Measurements from ENCODE around the gene RERE.

Gene RERE

GRCh38 chr1:8562881-8563865, 254.3 kb downstream of the RERE start:
- H3K27ac Mint-ChIP-seq: peak overlapping the region in 1 of 2 donors; percentile 18
- no peaks in the 10 kb centered on the region for H3K36me3 Mint-ChIP-seq (ENCODE audit: insufficient read depth)
- H3K27me3 Mint-ChIP-seq: no peaks in the 10 kb centered on the region
- no peaks in the 10 kb centered on the region for H3K4me1 Mint-ChIP-seq (ENCODE audit: low read depth in 2 of 2)
- DNase-seq (no peak), ATAC-seq (replicated peaks) (no peak)
- no peak overlapping the region for H3K4me3 Mint-ChIP-seq
- no peaks in the 10 kb centered on the region for H3K9me3 Mint-ChIP-seq

GRCh38 chr1:8562222-8562621, 255.2 kb downstream of the RERE start:
- peak overlapping the region; percentile 18 to 67 for H3K27ac Mint-ChIP-seq

GRCh38 chr1:8560611-8561544, 256.6 kb downstream of the RERE start:
- ATAC-seq (replicated peaks) (peak; percentile 69), DNase-seq (peak; percentile 20 to 30 (median 21))
- H3K27ac Mint-ChIP-seq: no peak overlapping the region
- H3K4me3 Mint-ChIP-seq: no peak overlapping the region
- no peaks in the 10 kb centered on the region for H3K9me3 Mint-ChIP-seq
- no peaks in the 10 kb centered on the region for H3K27me3 Mint-ChIP-seq
- peaks cover 7% of the 10 kb centered on the region for H3K36me3 Mint-ChIP-seq (ENCODE audit: insufficient read depth)
- no peaks in the 10 kb centered on the region for H3K4me1 Mint-ChIP-seq (ENCODE audit: low read depth in 2 of 2)

More at GRCh38 chr1:8562222-8562621, 255.2 kb downstream of the RERE start:
- Mint-ChIP-seq H3K4me1 (ENCODE audit: low read depth in 2 of 2) (no peaks in the 10 kb centered on the region), H3K27me3 (no peaks in the 10 kb centered on the region), H3K36me3 (ENCODE audit: insufficient read depth) (peaks cover 3% of the 10 kb centered on the region), H3K9me3 (no peaks in the 10 kb centered on the region), H3K4me3 (no peak overlapping the region)
- DNase-seq: no peak
- no peak for ATAC-seq (replicated peaks)

- no peaks in the 10 kb centered on the region for H3K4me1 Mint-ChIP-seq (ENCODE audit: low read depth in 2 of 2)
- H3K9me3 Mint-ChIP-seq: no peaks in the 10 kb centered on the region
- no peaks in the 10 kb centered on the region for H3K27me3 Mint-ChIP-seq
- ATAC-seq (replicated peaks) (no peak), DNase-seq (no peak)
- no peak overlapping the region for H3K27ac Mint-ChIP-seq
- peaks cover 11% of the 10 kb centered on the region for H3K36me3 Mint-ChIP-seq (ENCODE audit: insufficient read depth)
- H3K4me3 Mint-ChIP-seq: no peak overlapping the region
These were observed 257.4 kb downstream of the RERE start for GRCh38 chr1:8560035-8560434.

- Mint-ChIP-seq H3K36me3 (ENCODE audit: insufficient read depth) (peaks cover 11% of the 10 kb centered on the region), H3K27me3 (no peaks in the 10 kb centered on the region), H3K27ac (peak overlapping the region in 1 of 2 donors; percentile 9), H3K9me3 (no peaks in the 10 kb centered on the region), H3K4me3 (no peak overlapping the region), H3K4me1 (ENCODE audit: low read depth in 2 of 2) (peaks cover 0 to 2% of the 10 kb centered on the region in 2 donors)
- ATAC-seq (replicated peaks) (no peak), DNase-seq (no peak)
These were observed 261.9 kb downstream of the RERE start for GRCh38 chr1:8555582-8555981.

- ATAC-seq (replicated peaks) (no peak), DNase-seq (no peak)
- H3K4me3 Mint-ChIP-seq: no peak overlapping the region
- H3K9me3 Mint-ChIP-seq: no peaks in the 10 kb centered on the region
- peaks cover 11% of the 10 kb centered on the region for H3K36me3 Mint-ChIP-seq (ENCODE audit: insufficient read depth)
- peaks cover 0 to 2% of the 10 kb centered on the region in 2 donors for H3K4me1 Mint-ChIP-seq (ENCODE audit: low read depth in 2 of 2)
- H3K27ac Mint-ChIP-seq: no peak overlapping the region
- no peaks in the 10 kb centered on the region for H3K27me3 Mint-ChIP-seq
These were observed 262.4 kb downstream of the RERE start for GRCh38 chr1:8554956-8555534.

- H3K27ac Mint-ChIP-seq: no peak overlapping the region
- H3K9me3 Mint-ChIP-seq: no peaks in the 10 kb centered on the region
- no peak overlapping the region for H3K4me3 Mint-ChIP-seq
- no peak for DNase-seq
- ATAC-seq (replicated peaks): no peak
- no peaks in the 10 kb centered on the region for H3K27me3 Mint-ChIP-seq
- peaks cover 10% of the 10 kb centered on the region for H3K36me3 Mint-ChIP-seq (ENCODE audit: insufficient read depth)
- H3K4me1 Mint-ChIP-seq (ENCODE audit: low read depth in 2 of 2): peaks cover 2 to 10% of the 10 kb centered on the region in 2 donors
These were observed 264.5 kb downstream of the RERE start for GRCh38 chr1:8552820-8553397.

GRCh38 chr1:8551613-8552489, 265.6 kb downstream of the RERE start:
- Mint-ChIP-seq H3K4me1 (ENCODE audit: low read depth in 2 of 2) (peaks cover 2 to 11% of the 10 kb centered on the region in 2 donors), H3K27me3 (no peaks in the 10 kb centered on the region), H3K36me3 (ENCODE audit: insufficient read depth) (peaks cover 8% of the 10 kb centered on the region), H3K9me3 (no peaks in the 10 kb centered on the region), H3K27ac (peak overlapping the region in 1 of 2 donors; percentile 52), H3K4me3 (no peak overlapping the region)
- ATAC-seq (replicated peaks) (no peak), DNase-seq (no peak)

GRCh38 chr1:8551057-8551456, 266.4 kb downstream of the RERE start:
- peaks cover 2 to 11% of the 10 kb centered on the region in 2 donors for H3K4me1 Mint-ChIP-seq (ENCODE audit: low read depth in 2 of 2)
- no peak overlapping the region for H3K27ac Mint-ChIP-seq
- no peak for ATAC-seq (replicated peaks)
- H3K4me3 Mint-ChIP-seq: no peak overlapping the region
- no peak for DNase-seq
- H3K27me3 Mint-ChIP-seq: no peaks in the 10 kb centered on the region
- peaks cover 5% of the 10 kb centered on the region for H3K36me3 Mint-ChIP-seq (ENCODE audit: insufficient read depth)
- H3K9me3 Mint-ChIP-seq: no peaks in the 10 kb centered on the region

GRCh38 chr1:8547791-8548190, 269.6 kb downstream of the RERE start:
- ATAC-seq (replicated peaks) (no peak), DNase-seq (no peak)
- Mint-ChIP-seq H3K27me3 (no peaks in the 10 kb centered on the region), H3K4me1 (ENCODE audit: low read depth in 2 of 2) (peaks cover 0 to 18% of the 10 kb centered on the region in 2 donors), H3K36me3 (ENCODE audit: insufficient read depth) (no peaks in the 10 kb centered on the region), H3K9me3 (no peaks in the 10 kb centered on the region), H3K4me3 (no peak overlapping the region), H3K27ac (no peak overlapping the region)

GRCh38 chr1:8545078-8545477, 272.4 kb downstream of the RERE start:
- H3K27ac Mint-ChIP-seq: peak overlapping the region in 1 of 2 donors; percentile 16
- H3K4me1 Mint-ChIP-seq (ENCODE audit: low read depth in 2 of 2): peaks cover 0 to 22% of the 10 kb centered on the region in 2 donors
- ATAC-seq (replicated peaks) (peak; percentile 61), DNase-seq (no peak)
- H3K4me3 Mint-ChIP-seq: no peak overlapping the region
- H3K9me3 Mint-ChIP-seq: no peaks in the 10 kb centered on the region
- H3K27me3 Mint-ChIP-seq: no peaks in the 10 kb centered on the region
- no peaks in the 10 kb centered on the region for H3K36me3 Mint-ChIP-seq (ENCODE audit: insufficient read depth)

- Mint-ChIP-seq H3K9me3 (no peaks in the 10 kb centered on the region), H3K4me1 (ENCODE audit: low read depth in 2 of 2) (peaks cover 0 to 23% of the 10 kb centered on the region in 2 donors), H3K27ac (peak overlapping the region in 1 of 2 donors; percentile 16), H3K36me3 (ENCODE audit: insufficient read depth) (no peaks in the 10 kb centered on the region), H3K27me3 (no peaks in the 10 kb centered on the region), H3K4me3 (no peak overlapping the region)
- no peak for ATAC-seq (replicated peaks)
- no peak for DNase-seq
These were observed 272.8 kb downstream of the RERE start for GRCh38 chr1:8544644-8545043.

Measured in effector memory CD8-positive, alpha-beta T cell (primary cell).